Activated CD8-positive, alpha-beta T cell treated with anti-CD3 and anti-CD28 coated beads for 36 hours (primary cell): ENCODE data around the gene SHOC1. TPM values are rescaled to one million over a fixed set of nuclear protein-coding genes. Genes with fewer than 3 reads are reported as not detected.

Source experiments
- ATAC-seq: fragments of 200-7000 bp; cut with Tn5 transposase; one replicate; pipeline ENCODE4 v1.10.0; 2021; ENCODE audit warnings: mild to moderate bottlenecking, moderate library complexity
- CTCF ChIA-PET: fragments of 350-600 bp; sonication (Branson Sonifier 250); formaldehyde crosslinking; loops from one replicate; lab custom pipeline; 2021; ENCODE audit warnings: antibody characterized with exemption; lab: Charles Lee
- POLR2A ChIA-PET: fragments of 350-600 bp; sonication (Branson Sonifier 250); formaldehyde crosslinking; loops from one replicate; lab custom pipeline; 2021; ENCODE audit warnings: antibody characterized with exemption; lab: Charles Lee
- DNase-seq: peaks from one replicate; pipeline ENCODE4 v3.0.0-alpha.2; 2020
- H3K27ac Mint-ChIP-seq: one replicate; pipeline ENCODE4 v1.8.0; 2021; ENCODE audit warnings: mild to moderate bottlenecking, mixed read lengths
- H3K27me3 Mint-ChIP-seq: one replicate; pipeline ENCODE4 v1.8.0; 2021; ENCODE audit warnings: mixed read lengths
- H3K36me3 Mint-ChIP-seq: one replicate; pipeline ENCODE4 v1.8.0; 2021; ENCODE audit warnings: low read depth, mixed read lengths
- H3K4me1 Mint-ChIP-seq: one replicate; pipeline ENCODE4 v1.8.0; 2021; ENCODE audit warnings: low read depth, mixed read lengths
- H3K4me3 Mint-ChIP-seq: one replicate; pipeline ENCODE4 v1.8.0; 2021; ENCODE audit warnings: mild to moderate bottlenecking, moderate library complexity, mixed read lengths
- H3K9me3 Mint-ChIP-seq: one replicate; pipeline ENCODE4 v1.8.0; 2021; ENCODE audit warnings: mixed read lengths
- intact Hi-C: fragments of 100-400 bp; cut with micrococcal nuclease; formaldehyde crosslinking; loops from one replicate; pipeline ENCODE4 v1.10.0; 2022
- total RNA-seq, 2 experiments: library from RNA; stranded (reverse); gene quantifications; one replicate each; pipeline ENCODE4 v1.2.3, GENCODE V29; 2021
- TF ChIP-seq, protein P1 (sequence below): fragments of 200-600 bp; IDR thresholded peaks from one replicate; pipeline ENCODE4 v1.8.0; 2022; ENCODE audit warnings: antibody characterized with exemption, mild to moderate bottlenecking

Gene SHOC1
- total RNA-seq, 2 experiments from 2014 or later, result not detected

- Mint-ChIP-seq H3K36me3 (no peaks in the 10 kb centered on the region), H3K27me3 (peaks cover 15% of the 10 kb centered on the region), H3K9me3 (no peaks in the 10 kb centered on the region), H3K4me1 (no peaks in the 10 kb centered on the region), H3K4me3 (no peak overlapping the region), H3K27ac (no peak overlapping the region)
- ATAC-seq (no peak), DNase-seq (no peak)
- CTCF ChIA-PET, result no interaction called here
- POLR2A ChIA-PET, result no interaction called here
- intact Hi-C loops, result no loop called here
- TF ChIP-seq, protein P1, sequence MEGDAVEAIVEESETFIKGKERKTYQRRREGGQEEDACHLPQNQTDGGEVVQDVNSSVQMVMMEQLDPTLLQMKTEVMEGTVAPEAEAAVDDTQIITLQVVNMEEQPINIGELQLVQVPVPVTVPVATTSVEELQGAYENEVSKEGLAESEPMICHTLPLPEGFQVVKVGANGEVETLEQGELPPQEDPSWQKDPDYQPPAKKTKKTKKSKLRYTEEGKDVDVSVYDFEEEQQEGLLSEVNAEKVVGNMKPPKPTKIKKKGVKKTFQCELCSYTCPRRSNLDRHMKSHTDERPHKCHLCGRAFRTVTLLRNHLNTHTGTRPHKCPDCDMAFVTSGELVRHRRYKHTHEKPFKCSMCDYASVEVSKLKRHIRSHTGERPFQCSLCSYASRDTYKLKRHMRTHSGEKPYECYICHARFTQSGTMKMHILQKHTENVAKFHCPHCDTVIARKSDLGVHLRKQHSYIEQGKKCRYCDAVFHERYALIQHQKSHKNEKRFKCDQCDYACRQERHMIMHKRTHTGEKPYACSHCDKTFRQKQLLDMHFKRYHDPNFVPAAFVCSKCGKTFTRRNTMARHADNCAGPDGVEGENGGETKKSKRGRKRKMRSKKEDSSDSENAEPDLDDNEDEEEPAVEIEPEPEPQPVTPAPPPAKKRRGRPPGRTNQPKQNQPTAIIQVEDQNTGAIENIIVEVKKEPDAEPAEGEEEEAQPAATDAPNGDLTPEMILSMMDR, result no peak
These were observed 44.6 kb upstream of the SHOC1 start for GRCh38 chr9:111839387-111839786.

- POLR2A ChIA-PET, result no interaction called here
- TF ChIP-seq, protein P1, result no peak
These were observed 43.7 kb upstream of the SHOC1 start for GRCh38 chr9:111838439-111838838.

DNA sequence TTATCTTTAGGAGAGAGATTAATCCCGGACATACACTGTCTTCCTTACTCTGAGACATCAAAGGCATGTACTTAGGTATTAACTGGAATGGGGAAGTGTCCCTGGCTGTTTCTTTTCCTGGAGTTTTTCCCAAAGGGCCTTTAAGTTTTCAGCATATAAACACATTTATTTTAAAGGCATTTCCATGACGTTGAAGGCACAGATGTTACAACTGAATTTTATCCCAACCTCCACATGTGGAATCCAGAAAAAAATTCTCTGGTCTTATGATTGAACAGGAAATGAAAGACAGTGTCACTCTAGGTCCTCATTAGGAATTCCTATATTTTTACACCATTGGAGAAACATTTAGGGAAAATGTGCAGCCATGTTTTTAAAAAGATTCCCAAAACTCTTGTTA, 41.6 kb upstream of the SHOC1 start:
- no peak for DNase-seq
- ATAC-seq, result no peak
- H3K36me3 Mint-ChIP-seq, result no peaks in the 10 kb centered on the region
- TF ChIP-seq, protein P1, result no peak
- H3K9me3 Mint-ChIP-seq, result no peaks in the 10 kb centered on the region
- H3K27me3 Mint-ChIP-seq, result peaks cover 15% of the 10 kb centered on the region
- intact Hi-C loops, result no loop called here
- H3K4me3 Mint-ChIP-seq, result no peak overlapping the region
- CTCF ChIA-PET, result no interaction called here
- no peaks in the 10 kb centered on the region for H3K4me1 Mint-ChIP-seq
- H3K27ac Mint-ChIP-seq, result no peak overlapping the region
- POLR2A ChIA-PET, result no interaction called here

More at GRCh38 chr9:111838439-111838838, 43.7 kb upstream of the SHOC1 start:
- Mint-ChIP-seq H3K4me3 (no peak overlapping the region), H3K9me3 (no peaks in the 10 kb centered on the region), H3K27me3 (peaks cover 15% of the 10 kb centered on the region), H3K27ac (no peak overlapping the region), H3K4me1 (no peaks in the 10 kb centered on the region), H3K36me3 (no peaks in the 10 kb centered on the region)
- intact Hi-C loops, result no loop called here
- CTCF ChIA-PET, result no interaction called here
- no peak for DNase-seq
- no peak for ATAC-seq

- DNase-seq (no peak), ATAC-seq (no peak)
- Mint-ChIP-seq H3K9me3 (no peaks in the 10 kb centered on the region), H3K27ac (no peak overlapping the region), H3K27me3 (peaks cover 11% of the 10 kb centered on the region), H3K36me3 (no peaks in the 10 kb centered on the region), H3K4me3 (no peak overlapping the region), H3K4me1 (no peaks in the 10 kb centered on the region)
- ChIA-PET POLR2A (no interaction called here), CTCF (no interaction called here)
- intact Hi-C loops, result no loop called here
- TF ChIP-seq, protein P1, result no peak
These were observed 39.2 kb upstream of the SHOC1 start for GRCh38 chr9:111833941-111834340.

DNA sequence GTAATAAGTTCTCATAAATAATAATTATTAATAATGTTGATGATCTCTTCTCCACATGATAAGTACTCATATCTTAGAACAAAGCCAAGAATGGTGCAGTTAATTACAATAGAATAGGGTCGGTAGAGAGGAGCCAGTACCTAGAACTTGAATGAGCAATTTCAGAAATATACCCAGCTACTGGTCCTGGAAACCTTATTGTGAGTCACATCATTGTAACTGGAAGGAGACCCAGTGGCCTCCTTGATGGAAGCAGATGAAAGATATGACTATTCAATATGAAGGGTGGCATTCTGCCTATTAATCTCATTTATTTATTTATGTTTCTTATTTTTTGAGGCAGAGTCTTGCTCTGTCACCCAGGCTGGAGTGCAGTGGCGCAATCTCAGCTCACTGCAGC, 37.7 kb upstream of the SHOC1 start:
- ChIA-PET CTCF (interaction anchor here (1.1 to 1.2 kb wide), 2 partner anchors 104 to 242 kb away, joined by 3 to 4 read pairs; no protein-coding TSS in a partner anchor), POLR2A (no interaction called here)
- ATAC-seq, result no peak

More for the DNA sequence above, 37.7 kb upstream of the SHOC1 start:
- Mint-ChIP-seq H3K27me3 (peaks cover 7% of the 10 kb centered on the region), H3K36me3 (no peaks in the 10 kb centered on the region), H3K4me3 (no peak overlapping the region), H3K27ac (no peak overlapping the region), H3K9me3 (no peaks in the 10 kb centered on the region), H3K4me1 (no peaks in the 10 kb centered on the region)
- DNase-seq, result no peak
- TF ChIP-seq, protein P1, result no peak
- intact Hi-C loops, result no loop called here
